ENCODE data around the gene DHX58.

DHX58 gene

DNA sequence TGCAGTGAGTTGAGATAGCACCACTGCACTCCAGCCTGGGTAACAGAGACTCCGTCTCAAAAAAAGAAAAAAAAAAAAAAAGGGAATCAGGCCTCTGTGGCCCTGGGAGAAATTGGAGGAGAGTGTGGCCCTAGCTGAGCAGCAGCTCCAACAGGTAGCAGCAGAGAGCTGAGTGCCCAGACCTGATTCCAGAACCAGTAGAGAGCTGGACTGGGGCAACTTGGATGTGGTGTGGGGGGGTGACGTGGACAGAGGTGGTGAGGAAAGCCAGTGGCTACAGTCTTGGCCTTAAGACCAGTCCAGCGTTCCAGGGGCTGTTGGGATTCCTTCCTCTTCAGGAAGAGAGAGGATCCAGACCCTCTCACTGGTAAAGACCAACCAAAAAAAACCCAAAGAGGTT lies 11.7 kb upstream of the DHX58 start:
- TF ChIP-seq FOXP2 (optimal IDR thresholded peaks at IDR 0.05; ENCODE audit: borderline replicate concordance, extremely low read depth, extremely low read length, insufficient read depth): no peak
- no peak for TF ChIP-seq POLR2AphosphoS5 (IDR thresholded peaks at IDR 0.05; ENCODE audit: low read depth, low read length)
- no peak for TF ChIP-seq SIN3A (IDR thresholded peaks at IDR 0.05; ENCODE audit: borderline replicate concordance, insufficient read depth, low read length)

DNA sequence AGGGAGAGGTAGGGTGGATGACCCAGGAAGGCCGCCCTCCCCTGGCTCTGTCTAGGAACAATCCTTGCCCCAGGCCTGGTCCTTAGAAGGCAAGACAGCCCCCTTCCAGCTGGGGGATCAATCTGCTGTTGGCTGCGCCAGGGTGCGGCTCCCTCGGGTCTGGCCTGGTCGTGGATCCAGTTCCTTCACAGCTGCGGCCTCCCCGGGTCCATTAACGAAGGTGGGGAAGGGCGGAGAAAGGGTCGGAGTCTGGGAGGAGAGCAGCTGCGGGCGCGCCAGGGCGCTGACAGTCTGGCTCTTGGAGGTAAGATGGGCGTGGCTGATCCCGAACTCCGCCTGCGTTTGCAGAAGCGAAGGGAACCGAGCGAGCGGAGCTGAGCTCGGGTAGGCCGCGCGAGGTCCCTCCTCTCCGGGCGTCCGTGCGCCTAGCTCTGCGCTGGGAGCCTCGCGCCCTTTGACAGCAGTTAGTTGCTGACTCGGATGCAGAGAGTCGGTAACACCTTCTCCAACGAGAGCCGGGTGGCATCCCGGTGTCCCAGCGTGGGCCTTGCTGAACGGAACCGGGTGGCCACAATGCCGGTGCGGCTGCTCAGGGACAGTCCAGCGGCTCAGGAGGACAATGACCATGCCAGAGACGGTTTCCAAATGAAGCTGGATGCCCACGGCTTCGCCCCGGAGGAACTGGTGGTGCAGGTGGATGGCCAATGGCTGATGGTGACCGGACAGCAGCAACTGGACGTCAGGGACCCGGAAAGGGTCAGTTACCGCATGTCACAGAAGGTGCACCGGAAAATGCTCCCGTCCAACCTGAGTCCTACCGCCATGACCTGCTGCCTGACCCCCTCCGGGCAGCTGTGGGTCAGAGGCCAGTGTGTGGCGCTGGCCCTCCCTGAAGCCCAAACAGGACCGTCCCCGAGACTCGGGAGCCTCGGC lies 10.1 kb upstream of the DHX58 start, which contains the start of gene HSPB9:
Gene HSPB9, plus strand, starts transcription at position 434 of the 933 bp plus-strand sequence. Its CDS starts 47 bp downstream, at position 481.
- TF ChIP-seq, protein P1, sequence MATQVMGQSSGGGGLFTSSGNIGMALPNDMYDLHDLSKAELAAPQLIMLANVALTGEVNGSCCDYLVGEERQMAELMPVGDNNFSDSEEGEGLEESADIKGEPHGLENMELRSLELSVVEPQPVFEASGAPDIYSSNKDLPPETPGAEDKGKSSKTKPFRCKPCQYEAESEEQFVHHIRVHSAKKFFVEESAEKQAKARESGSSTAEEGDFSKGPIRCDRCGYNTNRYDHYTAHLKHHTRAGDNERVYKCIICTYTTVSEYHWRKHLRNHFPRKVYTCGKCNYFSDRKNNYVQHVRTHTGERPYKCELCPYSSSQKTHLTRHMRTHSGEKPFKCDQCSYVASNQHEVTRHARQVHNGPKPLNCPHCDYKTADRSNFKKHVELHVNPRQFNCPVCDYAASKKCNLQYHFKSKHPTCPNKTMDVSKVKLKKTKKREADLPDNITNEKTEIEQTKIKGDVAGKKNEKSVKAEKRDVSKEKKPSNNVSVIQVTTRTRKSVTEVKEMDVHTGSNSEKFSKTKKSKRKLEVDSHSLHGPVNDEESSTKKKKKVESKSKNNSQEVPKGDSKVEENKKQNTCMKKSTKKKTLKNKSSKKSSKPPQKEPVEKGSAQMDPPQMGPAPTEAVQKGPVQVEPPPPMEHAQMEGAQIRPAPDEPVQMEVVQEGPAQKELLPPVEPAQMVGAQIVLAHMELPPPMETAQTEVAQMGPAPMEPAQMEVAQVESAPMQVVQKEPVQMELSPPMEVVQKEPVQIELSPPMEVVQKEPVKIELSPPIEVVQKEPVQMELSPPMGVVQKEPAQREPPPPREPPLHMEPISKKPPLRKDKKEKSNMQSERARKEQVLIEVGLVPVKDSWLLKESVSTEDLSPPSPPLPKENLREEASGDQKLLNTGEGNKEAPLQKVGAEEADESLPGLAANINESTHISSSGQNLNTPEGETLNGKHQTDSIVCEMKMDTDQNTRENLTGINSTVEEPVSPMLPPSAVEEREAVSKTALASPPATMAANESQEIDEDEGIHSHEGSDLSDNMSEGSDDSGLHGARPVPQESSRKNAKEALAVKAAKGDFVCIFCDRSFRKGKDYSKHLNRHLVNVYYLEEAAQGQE (IDR thresholded peaks at IDR 0.05; ENCODE audit: insufficient read depth in 1 of 2, low read depth in 2 of 2, low read length in 2 of 2): no peak
- TF ChIP-seq TAF1 (IDR thresholded peaks at IDR 0.05; ENCODE audit: borderline replicate concordance, insufficient read depth, low read length): no peak
- TF ChIP-seq POLR2AphosphoS5 (IDR thresholded peaks at IDR 0.05; ENCODE audit: low read depth, low read length): no peak
- TF ChIP-seq FOXP2 (optimal IDR thresholded peaks at IDR 0.05; ENCODE audit: borderline replicate concordance, extremely low read depth, extremely low read length, insufficient read depth): no peak
- TF ChIP-seq SIN3A (IDR thresholded peaks at IDR 0.05; ENCODE audit: borderline replicate concordance, insufficient read depth, low read length): no peak

DNA sequence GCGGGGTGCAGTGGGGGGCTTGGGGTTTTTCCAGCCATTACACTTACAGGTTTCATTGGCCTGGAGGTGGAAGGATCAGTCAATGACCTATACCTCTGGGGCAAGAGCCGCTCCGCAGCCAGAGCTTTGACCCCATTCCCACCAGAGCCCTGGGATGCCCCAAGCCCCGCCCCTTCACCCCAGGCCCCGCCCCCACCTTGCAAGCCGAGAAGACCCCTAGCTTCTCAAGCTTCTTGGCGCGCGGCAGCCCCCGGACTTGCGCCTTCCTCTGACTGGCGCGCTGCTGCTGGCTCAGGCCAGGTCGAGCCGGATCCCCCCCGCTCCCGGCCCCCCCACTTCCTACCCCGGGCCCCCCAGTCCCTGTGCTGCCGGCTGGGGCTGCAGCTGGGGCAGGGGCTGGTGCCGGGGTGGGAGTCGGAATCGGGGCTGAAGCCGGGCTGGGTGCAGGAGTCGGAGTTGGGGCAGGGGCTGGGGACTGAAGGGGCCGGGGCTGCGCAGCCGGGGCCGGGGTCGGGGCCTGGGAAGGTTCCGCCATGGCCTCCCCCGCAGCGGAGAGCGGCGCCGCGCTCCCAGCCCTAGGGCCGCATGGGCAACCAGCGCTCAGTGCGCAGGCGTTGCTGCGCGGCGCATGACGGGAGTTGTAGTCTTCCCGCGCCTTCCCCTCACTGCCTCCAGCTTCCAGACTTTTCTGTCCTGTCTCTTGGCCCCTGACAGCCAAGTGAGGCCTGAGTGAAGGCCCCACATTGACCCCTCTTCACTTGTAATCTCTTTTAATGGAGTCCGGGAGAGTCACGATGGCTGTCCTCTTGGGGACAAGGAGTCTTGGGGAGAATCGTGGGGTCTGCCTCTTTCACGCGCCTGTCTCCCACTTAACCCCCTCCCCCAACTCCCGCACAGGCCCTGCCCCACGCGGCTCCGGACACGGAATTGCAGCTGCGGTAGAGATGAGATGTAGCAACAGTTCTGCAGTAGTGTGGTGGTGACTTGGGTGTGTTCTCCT lies 8.6 kb upstream of the DHX58 start, which contains the start of gene KAT2A:
Gene KAT2A, minus strand, starts transcription at position 598 of the 1,000 bp plus-strand sequence. Its CDS starts 63 bp downstream, at position 535.
- TF ChIP-seq FOXP2 (optimal IDR thresholded peaks at IDR 0.05; ENCODE audit: borderline replicate concordance, extremely low read depth, extremely low read length, insufficient read depth) (peak; percentile 69), SIN3A (IDR thresholded peaks at IDR 0.05; ENCODE audit: borderline replicate concordance, insufficient read depth, low read length) (no peak), POLR2AphosphoS5 (IDR thresholded peaks at IDR 0.05; ENCODE audit: low read depth, low read length) (peak; percentile 85), TAF1 (IDR thresholded peaks at IDR 0.05; ENCODE audit: borderline replicate concordance, insufficient read depth, low read length) (0 out of 2 replicates have a peak, but pooled peaks have one; percentile 41)
- TF ChIP-seq, protein P1 (IDR thresholded peaks at IDR 0.05; ENCODE audit: insufficient read depth in 1 of 2, low read depth in 2 of 2, low read length in 2 of 2): no peak

DNA sequence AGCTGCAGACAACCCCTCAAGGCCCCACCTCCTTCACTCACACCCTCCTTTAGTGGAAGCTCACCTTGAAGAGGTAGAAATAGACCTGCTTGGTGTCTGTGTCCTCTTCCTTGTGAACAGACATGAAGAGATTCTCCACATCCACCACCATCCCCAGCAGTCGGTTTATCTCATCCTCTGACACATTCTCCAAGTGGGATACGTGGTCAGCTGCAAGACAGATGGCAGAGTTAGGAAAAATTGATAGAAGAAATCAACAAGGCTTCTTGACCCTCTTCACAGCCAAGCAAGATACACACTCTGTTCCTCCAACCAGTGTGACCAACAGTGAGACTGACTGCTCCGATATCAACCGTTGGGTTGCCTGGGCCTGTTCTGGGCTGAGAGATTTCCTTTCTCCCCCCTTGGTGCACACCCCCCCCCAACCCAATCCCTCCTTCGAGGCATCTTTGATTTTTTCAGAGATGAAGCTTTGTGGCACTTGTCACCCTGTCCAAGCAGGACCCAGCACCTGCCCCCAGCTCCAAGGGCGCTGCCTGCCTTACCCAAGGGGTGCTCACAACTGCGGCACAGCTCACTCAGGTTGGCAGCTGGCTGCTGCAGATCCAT lies 7.8 kb upstream of the DHX58 start:
- TF ChIP-seq TAF1 (IDR thresholded peaks at IDR 0.05; ENCODE audit: borderline replicate concordance, insufficient read depth, low read length) (no peak), POLR2AphosphoS5 (IDR thresholded peaks at IDR 0.05; ENCODE audit: low read depth, low read length) (no peak), FOXP2 (optimal IDR thresholded peaks at IDR 0.05; ENCODE audit: borderline replicate concordance, extremely low read depth, extremely low read length, insufficient read depth) (no peak), SIN3A (IDR thresholded peaks at IDR 0.05; ENCODE audit: borderline replicate concordance, insufficient read depth, low read length) (no peak)
- TF ChIP-seq, protein P1 (IDR thresholded peaks at IDR 0.05; ENCODE audit: insufficient read depth in 1 of 2, low read depth in 2 of 2, low read length in 2 of 2): no peak

Data from PFSK-1 (cell line).